HG02642 (cell line): ENCODE results near the gene LTBP2.
"Not testable (repeated sequence)": the region's sequence is repeated elsewhere in the genome, so short reads cannot be mapped to it uniquely, and the experiment has no call there.

Experiments used
- ATAC-seq: cut with Tn5 transposase; IDR thresholded peaks from one replicate; pipeline ENCODE4 v1.9.1; 2021; ENCODE audit warnings: mild to moderate bottlenecking; ENCODE audit not compliant: unreplicated experiment, poor library complexity

The LTBP2 gene

DNA sequence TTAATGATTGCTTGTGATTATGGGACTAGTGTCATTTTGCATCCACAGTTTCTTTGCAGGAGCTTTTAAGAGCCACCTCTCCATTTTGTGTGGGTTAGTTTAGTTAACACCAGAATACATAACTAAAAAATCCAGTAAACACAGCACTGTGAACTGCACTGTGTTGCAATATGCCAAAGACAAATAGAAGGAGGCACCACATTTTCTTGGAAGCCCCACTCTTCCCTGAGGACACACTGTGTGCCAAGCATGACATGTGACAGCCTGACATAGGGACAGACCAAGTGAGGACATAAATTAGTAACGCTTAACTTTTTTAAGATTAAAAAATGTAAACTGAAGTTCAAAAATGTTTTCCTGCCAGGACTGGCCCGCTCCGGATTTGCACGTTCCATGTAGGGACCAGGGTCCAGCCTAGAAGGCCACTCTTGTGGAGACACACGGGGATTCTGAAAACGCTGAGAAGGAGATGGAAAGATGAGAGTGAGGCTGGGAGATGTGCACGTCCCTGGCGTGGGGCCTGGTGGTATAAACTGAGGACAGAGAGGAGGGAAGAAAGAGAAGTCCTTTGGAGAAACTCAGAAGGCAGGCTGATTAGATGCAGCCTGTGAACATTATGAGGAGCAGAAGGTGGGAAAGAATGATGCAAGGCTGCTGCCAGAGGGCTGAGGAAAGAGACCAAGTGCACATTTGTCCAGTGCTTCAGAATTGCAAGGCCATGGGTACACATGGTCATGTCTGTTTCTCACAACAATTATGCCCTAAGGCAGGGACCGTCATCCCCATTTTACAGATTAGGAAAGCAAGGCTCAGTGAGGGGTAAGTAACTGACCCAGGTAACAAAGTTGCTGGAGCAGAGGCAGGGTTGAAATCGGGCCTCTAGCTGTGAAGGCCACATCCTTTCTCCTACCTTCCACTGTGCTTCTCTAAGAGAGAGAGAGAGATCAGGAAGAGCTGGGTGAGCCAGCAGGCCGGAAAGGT lies 73.3 kb downstream of the LTBP2 start:
- no peak for ATAC-seq

DNA sequence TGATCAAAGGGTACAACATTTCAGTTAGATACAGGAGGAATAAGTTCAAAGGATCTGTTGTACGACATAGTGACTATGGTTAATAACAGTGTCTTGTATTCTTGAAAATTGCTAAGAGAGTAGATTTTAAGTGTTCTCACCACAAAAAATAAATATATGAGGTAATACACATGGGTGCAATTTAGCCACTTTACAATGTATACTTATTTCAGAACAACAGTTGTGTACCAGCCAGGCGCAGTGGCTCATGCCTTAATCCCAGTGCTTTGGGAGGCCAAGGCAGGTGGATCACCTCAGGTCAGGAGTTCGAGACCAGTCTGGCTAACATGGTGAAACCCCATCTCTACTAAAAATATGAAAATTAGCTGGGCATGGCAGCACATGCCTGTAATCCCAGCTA lies 75.7 kb downstream of the LTBP2 start:
- not testable (repeated sequence) for ATAC-seq

DNA sequence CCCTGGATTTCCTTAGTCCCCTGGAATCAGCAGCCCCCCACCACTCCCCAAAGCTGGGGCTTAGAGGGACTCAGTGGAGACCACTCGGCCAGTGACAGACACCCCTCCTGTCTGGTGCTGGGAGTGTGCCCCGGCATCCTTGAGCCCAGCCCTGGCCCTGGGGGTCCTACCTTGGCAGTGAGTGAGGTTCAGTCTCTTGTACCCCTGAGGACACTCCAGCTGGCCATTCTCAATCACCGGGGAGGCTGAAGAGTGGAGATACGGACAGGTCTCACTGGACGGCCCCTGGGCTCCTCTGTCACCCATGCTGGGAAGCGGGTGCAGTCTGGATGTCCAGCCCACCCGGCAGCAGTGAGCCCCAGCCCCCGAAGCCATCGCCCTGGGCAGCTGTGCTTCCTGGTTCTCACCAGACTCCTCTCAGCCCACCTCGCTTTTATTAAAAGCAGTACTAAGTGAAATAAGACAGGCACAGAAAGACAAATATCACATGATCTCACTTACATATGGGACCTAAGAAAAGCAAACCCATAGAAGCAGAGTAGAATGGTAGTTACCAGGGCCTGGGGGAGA lies 76.2 kb downstream of the LTBP2 start:
- no peak for ATAC-seq

DNA sequence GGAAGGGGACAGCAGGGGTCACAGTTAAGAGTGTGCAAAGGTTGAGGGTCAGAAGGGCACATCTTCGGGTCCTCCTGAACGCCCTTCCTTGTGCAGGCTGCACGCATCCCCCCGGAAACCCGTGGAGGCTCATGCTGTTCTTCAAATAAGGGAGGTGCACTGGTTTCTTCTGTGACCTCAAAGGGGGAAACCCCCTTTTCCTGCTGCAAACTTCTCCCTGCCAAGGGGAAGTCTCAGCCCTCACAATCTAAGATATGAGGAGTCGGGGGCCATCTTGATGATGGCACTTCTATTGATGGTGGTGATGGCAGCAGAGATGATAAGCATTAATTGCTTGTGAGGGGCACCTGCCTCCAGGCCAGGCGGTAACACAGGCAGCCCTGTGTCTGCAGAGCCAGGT lies 78.5 kb downstream of the LTBP2 start:
- ATAC-seq = no peak

DNA sequence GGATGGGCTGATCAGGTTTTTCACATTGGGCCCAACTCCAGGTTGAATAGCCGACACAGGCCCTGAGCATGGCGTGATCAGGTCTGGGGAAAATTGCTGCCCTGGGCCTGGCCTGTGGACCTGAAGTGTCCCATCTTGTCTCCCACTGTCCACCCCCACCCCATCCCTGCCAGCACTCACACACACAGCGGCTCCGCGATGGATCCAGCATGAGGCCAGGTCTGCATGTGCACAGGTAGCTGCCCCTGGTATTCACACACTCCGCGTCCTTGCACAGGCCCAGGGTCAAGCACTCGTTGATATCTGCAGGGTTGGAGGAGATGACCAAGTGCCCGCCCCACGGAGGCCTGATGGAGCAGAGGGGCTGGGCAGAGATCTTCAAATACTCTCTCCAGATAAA lies 79.8 kb downstream of the LTBP2 start:
- no peak for ATAC-seq

DNA sequence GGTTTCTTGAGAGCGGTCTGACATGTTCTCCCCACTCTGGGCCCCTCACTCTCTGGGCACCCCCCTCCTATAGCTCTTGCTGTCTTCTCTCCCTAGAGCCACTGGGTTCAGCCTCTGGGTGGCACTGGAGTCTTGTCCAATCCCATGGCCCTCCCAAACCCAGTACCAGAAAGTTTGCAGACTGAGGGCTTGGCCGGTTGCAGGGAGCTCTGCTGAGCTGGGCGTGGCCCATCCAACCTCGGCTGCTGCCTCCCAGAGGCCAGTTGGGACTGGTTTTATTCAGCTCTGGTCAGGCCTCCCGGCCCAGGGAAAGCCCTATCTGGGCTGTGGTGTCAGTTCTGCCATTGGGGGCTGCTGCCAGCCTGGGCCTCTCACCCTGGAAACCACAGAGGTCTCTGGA lies 80.6 kb downstream of the LTBP2 start:
- no peak for ATAC-seq

DNA sequence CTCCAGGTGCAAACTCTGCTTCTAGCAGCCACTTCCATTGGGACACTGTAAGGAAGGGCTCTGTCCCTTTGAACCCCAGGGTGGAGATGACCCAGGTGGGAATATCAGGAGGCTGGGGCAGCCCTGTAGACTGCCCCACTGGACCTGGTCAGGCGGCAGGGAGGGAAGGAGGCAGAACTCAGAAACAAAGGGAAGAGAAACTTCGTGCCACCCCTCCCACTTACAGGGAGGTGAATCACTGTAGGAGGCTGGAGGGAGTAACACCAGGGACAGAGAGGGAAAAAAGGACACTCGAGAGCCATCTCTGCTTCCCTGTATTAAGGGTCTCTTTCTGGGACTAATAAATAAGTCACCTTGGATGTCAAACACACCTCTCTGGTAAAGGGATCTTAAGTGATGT lies 81.0 kb downstream of the LTBP2 start:
- no peak for ATAC-seq

DNA sequence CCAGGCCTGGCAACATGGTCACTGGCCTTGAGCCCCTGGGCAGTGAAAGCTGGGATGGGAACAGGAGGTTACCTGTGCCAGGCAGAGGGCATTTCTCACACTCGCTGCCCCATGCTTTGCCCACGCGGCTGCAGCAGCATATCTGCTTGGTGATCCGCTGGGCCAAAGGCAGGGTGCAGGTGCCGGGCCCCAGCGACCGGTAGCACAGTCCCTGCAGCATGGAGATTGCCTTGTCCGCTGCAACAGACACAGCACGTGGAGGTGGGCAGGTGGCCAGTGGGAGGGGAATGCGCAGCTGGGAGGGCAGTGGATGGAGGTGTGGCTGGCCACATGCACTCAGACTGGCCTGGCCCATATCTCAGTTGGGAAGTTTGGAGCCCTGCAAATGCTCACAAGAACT lies 83.2 kb downstream of the LTBP2 start:
- no peak for ATAC-seq

DNA sequence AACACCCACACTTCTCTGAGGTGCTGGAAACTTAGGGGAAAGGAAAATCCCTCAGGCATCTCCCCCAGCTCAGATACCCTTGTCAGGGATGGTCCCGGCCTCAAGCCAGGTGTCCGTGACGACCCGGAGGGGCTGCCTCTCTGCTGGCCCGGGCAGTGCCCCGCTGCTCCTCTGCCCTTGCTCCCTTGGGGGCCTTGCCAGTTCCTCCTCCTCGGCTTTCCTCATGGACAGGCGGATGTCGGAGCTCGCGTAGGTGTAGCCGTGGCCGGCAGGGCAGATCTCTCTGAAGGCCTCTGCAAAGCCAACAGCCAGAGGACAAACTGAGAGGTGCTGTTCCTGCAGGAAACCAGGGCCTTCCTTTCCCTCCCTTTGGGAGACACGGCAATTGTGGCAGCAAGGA lies 83.6 kb downstream of the LTBP2 start:
- ATAC-seq = no peak

DNA sequence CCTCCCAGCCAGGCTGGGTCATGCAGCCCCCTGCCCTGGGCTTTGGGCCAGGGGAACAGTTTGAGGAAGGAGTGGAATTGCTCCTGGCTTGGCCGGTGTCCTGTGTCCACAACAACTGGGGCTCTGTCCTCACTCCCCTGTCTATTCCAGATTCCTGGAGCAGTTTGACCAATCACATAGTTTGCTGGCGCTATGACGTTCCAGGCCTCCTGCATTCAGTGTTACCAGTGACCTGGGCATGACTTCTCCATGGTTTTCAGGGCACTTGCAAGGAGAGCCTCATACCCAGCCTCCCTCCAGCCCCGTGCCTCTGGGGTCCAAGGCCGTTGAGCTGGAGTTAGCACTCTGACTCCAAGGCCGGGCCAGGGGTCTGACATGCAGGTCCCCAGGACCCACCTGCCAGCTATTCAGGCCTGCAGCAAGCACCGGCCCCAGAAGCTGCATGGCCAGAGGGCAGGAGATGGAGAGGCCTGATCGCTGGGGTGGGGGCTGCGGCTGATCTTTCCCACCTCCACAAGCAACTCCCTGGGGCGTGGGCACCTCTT lies 84.2 kb downstream of the LTBP2 start:
- no peak for ATAC-seq

DNA sequence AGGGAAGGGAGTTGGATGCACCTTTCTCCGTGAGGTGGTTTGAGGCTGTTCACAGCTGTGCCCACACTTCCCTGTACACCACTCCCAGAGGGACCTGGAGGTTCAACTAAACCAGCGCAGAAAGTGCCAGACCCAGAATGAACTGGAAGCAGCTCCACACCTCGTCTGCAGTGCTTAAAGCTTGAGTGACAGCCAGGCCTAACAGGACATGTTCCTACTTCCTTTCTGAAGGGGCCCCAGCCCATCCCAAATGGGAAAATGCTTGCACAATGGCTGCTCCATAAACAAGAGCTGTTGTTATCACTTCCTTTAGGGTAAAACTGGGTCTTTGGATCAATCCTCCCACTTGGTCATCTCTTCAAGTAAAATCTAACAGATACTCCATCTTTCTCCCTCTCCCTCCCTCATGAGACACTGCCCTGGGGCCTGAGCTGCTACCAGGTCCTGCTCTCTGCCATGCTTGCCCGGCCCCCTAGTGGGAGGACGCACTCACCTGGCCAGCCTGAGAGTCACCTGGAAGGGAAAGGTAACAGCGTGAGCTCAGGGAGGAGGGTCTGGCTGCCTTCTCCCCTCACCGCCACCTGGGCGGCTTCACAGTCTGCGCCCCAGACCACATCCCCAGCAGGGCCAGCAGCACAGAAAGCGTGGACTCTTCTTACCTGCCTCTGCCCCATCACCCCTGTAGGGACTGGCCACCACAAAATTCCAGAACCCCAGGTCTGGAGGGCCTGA lies 85.0 kb downstream of the LTBP2 start:
- ATAC-seq = no peak

DNA sequence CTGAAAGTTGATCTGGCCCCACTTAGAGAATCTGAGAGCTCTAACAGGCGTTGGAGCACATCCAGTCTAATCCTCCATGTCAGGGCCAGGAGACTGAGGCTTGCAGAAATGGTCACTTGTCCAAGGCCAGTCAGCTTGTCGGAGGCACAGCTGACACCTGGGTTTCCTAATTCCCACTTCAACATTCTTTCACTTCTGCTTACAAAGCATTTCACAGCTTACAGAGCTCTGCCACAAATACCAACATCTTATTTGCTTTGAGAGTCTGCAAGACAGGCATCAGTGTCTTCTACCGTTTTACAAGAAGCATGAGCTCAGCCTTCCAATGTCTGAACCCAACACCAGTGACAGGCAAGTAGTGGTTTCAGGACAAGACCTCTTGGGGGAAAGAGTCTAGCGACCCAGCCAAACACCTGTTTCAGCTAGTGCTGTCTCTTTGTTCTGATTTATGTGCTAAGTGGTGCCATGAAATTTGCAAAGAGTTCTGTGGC lies 86.6 kb downstream of the LTBP2 start:
- no peak for ATAC-seq

DNA sequence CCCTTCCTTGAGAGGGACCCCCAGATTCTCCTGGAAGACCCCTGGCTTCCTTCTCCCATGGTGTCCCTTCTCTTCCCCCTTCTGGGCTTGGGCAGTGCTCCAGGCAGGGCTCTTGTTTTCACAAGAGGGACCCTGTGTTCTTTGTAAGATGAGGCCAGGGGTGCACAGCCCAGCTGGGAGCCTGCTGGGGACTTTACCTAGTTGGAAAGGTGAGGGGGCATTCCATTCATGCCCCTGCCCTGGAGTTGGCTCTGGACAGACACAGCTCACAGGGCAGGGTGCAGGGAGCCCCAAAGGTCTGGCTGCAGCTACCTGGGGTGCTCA lies 87.3 kb downstream of the LTBP2 start:
- ATAC-seq = no peak

DNA sequence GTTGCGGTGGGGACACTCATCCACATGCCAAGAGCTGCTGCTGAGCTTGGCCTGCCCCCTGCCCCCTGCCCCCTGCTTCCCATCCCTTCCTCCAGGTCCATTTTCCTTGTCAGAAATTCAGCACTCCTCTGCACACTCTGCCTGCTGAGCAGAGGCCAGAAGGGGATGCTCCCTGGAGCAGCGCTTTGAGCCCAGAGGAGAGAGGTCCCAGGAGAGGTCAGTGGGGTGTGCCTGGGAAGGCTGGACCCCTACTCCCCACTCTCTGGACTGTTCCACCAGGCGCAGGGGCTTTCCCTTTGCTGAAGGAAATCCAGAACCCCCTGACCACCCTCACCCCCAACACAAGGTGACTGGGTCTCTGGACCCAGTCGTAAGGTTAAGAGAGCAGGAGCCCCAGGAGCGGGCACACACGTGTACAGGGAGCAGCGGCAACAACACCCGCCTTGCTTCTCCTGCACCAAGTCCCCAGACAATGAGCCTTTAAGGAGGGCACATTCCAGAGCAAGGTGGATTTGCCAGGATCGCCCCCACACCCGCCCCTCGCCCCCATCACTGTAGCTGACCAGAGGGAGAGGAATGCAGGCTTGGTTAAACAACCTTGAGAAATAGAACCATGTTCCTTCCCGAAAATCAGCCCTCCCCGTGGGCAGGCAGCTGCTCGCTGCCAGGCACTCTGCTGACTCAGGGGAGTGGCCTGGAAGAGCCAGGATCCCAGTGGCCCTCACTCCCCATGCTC lies 87.8 kb downstream of the LTBP2 start:
- no peak for ATAC-seq

DNA sequence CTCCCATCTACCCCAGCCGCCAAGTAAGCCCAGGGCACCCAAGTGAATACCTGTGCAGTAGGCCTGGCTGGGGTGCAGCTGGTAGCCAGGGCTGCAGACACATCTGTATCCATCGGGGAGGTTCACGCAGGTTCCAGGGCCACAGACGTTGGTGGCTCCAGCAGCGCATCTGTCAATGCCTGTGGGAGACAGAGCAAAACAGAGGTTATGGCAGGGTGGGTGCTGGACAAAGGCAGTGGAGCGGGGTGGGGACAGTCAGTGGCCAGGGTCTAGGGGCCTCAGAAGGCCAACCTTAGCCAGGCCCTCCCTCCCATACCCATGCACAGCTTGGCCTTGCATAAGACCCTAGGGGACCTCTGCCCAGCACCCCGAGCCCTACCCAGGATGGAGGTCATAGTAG lies 89.3 kb downstream of the LTBP2 start:
- ATAC-seq = no peak

DNA sequence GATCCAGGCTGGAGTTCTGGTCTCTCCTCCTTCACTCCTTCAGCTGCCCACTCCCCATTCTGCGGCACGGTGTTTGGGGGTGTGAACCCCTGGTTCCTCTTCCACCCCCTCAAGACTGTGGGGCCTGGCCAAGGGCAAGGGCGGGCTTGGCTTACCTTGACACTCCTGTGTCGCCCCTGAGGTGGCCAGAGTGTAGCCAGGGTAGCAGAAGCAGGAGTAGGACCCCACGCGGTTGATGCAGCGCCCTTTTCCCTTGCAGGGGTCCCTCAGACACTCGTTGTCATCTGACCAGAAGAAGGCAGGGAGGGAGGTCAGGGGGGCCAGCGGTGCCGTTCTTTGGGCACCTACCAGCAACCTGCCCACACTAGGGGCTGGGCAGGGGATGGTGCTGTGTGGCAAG lies 90.3 kb downstream of the LTBP2 start:
- no peak for ATAC-seq

DNA sequence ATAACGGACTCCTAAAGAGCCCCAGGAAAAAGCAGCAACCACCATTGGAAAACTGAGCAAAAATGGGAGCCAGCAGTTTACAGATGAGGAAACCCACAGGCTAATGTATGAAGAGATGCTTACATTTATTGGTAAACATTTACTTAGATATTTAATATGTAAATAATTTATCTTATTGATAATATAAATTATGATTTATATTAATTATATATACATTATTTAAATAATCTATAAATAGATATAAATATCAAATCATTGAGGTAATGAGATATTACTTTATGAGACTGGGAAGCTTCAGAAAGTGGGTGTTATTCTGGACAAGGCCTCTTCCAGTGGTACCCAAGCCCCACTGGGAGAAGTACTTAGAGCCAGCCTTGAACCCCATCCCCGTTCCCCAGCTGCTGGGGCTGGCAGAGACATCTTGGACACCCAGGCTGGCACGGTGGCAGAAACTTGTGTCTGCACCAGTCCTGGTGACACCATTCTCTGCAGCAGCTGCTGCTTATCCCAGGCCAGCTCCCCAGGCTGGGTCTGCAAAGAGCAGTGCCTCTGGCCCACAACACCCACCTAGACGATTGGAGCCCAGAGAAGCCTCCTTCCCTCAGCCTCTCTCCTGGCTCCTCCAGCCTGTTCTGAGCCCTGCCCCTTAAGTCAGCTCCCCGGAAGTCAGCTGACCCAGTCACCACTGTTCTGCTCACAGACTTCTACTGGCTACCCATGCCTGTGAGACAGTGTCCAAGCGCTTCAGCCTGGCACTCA lies 92.5 kb downstream of the LTBP2 start:
- ATAC-seq = no peak

DNA sequence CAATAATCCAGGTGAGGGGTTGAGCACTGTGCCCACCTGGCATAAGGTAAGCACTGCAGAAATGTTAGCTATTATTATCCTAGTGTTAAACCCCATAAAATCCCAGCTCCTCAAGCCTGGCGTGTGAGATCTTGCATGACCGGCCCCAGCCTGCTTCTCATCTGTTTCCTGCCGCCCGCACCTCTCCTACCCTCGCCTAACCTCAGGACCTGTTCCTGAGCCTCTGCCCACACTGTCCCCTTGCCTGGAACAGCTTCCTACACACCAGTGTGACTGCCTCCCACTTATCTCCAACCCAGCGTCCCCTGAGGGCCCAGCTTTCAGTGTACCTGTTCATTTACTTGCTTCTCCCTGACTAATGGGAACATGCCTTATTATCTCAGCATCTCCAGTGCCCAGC lies 93.8 kb downstream of the LTBP2 start:
- ATAC-seq = no peak

DNA sequence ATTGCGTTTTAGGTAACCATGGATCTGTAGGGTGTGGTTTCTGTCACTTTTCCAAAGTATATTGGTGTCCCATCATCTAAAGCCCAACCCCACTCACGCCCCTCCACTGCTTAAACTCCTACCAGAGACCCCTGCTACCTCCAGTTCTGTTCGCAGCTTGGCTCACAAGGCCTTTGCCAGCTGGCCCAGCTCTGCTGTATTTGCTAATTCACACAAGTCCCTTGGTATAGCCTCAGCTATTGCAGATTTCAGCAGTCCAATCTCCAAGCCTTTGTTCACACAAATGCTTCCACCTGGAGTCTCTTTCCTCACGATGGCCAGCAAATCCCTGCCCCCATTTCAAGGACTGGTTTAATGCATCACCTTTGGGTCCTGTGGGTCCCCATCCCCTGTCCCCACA lies 94.3 kb downstream of the LTBP2 start:
- ATAC-seq = no peak
